WTC11 (cell line): ENCODE measurements around the gene FAM193A. TPM values are rescaled to one million over a fixed set of nuclear protein-coding genes. Genes with fewer than 3 reads are reported as not detected.

Experiments
- ATAC-seq: fragments of 200-7000 bp; cut with Tn5 transposase; 2 replicates; pipeline ENCODE4 v1.10.0; 2021; ENCODE audit warnings: mild to moderate bottlenecking, moderate library complexity
- CTCF ChIA-PET: fragments of 300-600 bp; sonication (Branson Sonifier 250); formaldehyde crosslinking; loops from one replicate; lab custom pipeline; 2021; ENCODE audit warnings: antibody characterized with exemption; lab: Charles Lee
- POLR2A ChIA-PET: fragments of 350-600 bp; sonication (Branson Sonifier 250); formaldehyde crosslinking; loops from one replicate; lab custom pipeline; 2021; ENCODE audit warnings: antibody characterized with exemption; lab: Charles Lee
- DNase-seq: peaks from one replicate; pipeline ENCODE4 v3.0.0; 2021; ENCODE audit warnings: low spot score
- H3K27ac Mint-ChIP-seq: 2 replicates; pipeline ENCODE4 v1.8.0; 2021; ENCODE audit warnings: mixed read lengths
- H3K27me3 Mint-ChIP-seq: 2 replicates; pipeline ENCODE4 v1.8.0; 2021; ENCODE audit warnings: low read depth, mild to moderate bottlenecking, moderate library complexity, mixed read lengths
- H3K36me3 Mint-ChIP-seq: 2 replicates; pipeline ENCODE4 v1.8.0; 2021; ENCODE audit warnings: mixed read lengths
- H3K4me1 Mint-ChIP-seq: 2 replicates; pipeline ENCODE4 v1.8.0; 2022; ENCODE audit warnings: mixed read lengths
- H3K4me3 Mint-ChIP-seq: 2 replicates; pipeline ENCODE4 v1.8.0; 2021; ENCODE audit warnings: mild to moderate bottlenecking, moderate library complexity, mixed read lengths
- H3K9me3 Mint-ChIP-seq: 2 replicates; pipeline ENCODE4 v1.8.0; 2021; ENCODE audit warnings: mixed read lengths
- ARID4B ChIP-seq: sonication (generic); formaldehyde crosslinking; IDR thresholded peaks from 2 replicates; pipeline ENCODE4 v1.8.0; 2023; ENCODE audit warnings: missing genetic modification reagents, mild to moderate bottlenecking, borderline replicate concordance
- ATF3 ChIP-seq: sonication (generic); formaldehyde crosslinking; conservative IDR thresholded peaks from 2 replicates; pipeline ENCODE4 v1.8.1; 2022; ENCODE audit warnings: mild to moderate bottlenecking, missing genetic modification reagents
- CREB1 ChIP-seq: sonication (generic); formaldehyde crosslinking; IDR thresholded peaks from 2 replicates; pipeline ENCODE4 v1.8.0; 2023; ENCODE audit warnings: mild to moderate bottlenecking, missing genetic modification reagents
- CREM ChIP-seq: sonication (generic); formaldehyde crosslinking; IDR thresholded peaks from 2 replicates; pipeline ENCODE4 v1.8.1; 2022; ENCODE audit warnings: mild to moderate bottlenecking, missing genetic modification reagents, moderate library complexity
- CTCF ChIP-seq: fragments of 200-600 bp; IDR thresholded peaks from 2 replicates; pipeline ENCODE4 v1.8.0; 2022; ENCODE audit warnings: antibody characterized with exemption
- ETV6 ChIP-seq: sonication (generic); formaldehyde crosslinking; IDR thresholded peaks from 2 replicates; pipeline ENCODE4 v1.8.1; 2022; ENCODE audit warnings: mild to moderate bottlenecking, missing genetic modification reagents
- FOXJ3 ChIP-seq: sonication (generic); formaldehyde crosslinking; IDR thresholded peaks from 2 replicates; pipeline ENCODE4 v1.9.0; 2021; ENCODE audit warnings: missing genetic modification reagents, mild to moderate bottlenecking, borderline replicate concordance
- GABPB1 ChIP-seq: sonication (generic); formaldehyde crosslinking; IDR thresholded peaks from 2 replicates; pipeline ENCODE4 v1.8.1; 2023; ENCODE audit warnings: mild to moderate bottlenecking, missing genetic modification reagents
- JUN ChIP-seq: sonication (generic); formaldehyde crosslinking; IDR thresholded peaks from 2 replicates; pipeline ENCODE4 v1.8.0; 2023; ENCODE audit warnings: mild to moderate bottlenecking, missing genetic modification reagents
- MLX ChIP-seq: sonication (generic); formaldehyde crosslinking; IDR thresholded peaks from 2 replicates; pipeline ENCODE4 v1.8.1; 2023; ENCODE audit warnings: mild to moderate bottlenecking, missing genetic modification reagents, moderate library complexity
- NR2C2 ChIP-seq: sonication (generic); formaldehyde crosslinking; IDR thresholded peaks from 2 replicates; pipeline ENCODE4 v1.8.0; 2022; ENCODE audit warnings: mild to moderate bottlenecking, missing genetic modification reagents
- NR3C1 ChIP-seq: sonication (generic); formaldehyde crosslinking; conservative IDR thresholded peaks from 2 replicates; pipeline ENCODE4 v1.8.1; 2023; ENCODE audit warnings: low read depth, mild to moderate bottlenecking, missing genetic modification reagents
- SMAD3 ChIP-seq: sonication (generic); formaldehyde crosslinking; IDR thresholded peaks from 2 replicates; pipeline ENCODE4 v1.8.0; 2022; ENCODE audit warnings: missing genetic modification reagents, mild to moderate bottlenecking, borderline replicate concordance
- STAT6 ChIP-seq: sonication (generic); formaldehyde crosslinking; conservative IDR thresholded peaks from 2 replicates; pipeline ENCODE4 v1.8.1; 2023; ENCODE audit warnings: mild to moderate bottlenecking, low read depth, missing genetic modification reagents, moderate library complexity
- TEAD1 ChIP-seq: sonication (generic); formaldehyde crosslinking; IDR thresholded peaks from 2 replicates; pipeline ENCODE4 v1.8.0; 2022; ENCODE audit warnings: mild to moderate bottlenecking, missing genetic modification reagents
- ZNF121 ChIP-seq: sonication (generic); formaldehyde crosslinking; IDR thresholded peaks from 2 replicates; pipeline ENCODE4 v1.8.0; 2023; ENCODE audit warnings: missing genetic modification reagents
- ZNF396 ChIP-seq: fragments of 250-450 bp; sonication (Bioruptor Pico); IDR thresholded peaks from 2 replicates; pipeline ENCODE4 v1.8.0; 2021; ENCODE audit warnings: mild to moderate bottlenecking, moderate library complexity, borderline replicate concordance
- ZNF423 ChIP-seq: fragments of 250-450 bp; sonication (Bioruptor Pico); IDR thresholded peaks from 2 replicates; pipeline ENCODE4 v2.1.2; 2022; ENCODE audit warnings: mild to moderate bottlenecking, moderate library complexity
- ZNF671 ChIP-seq: fragments of 250-450 bp; sonication (Bioruptor Pico); IDR thresholded peaks from 2 replicates; pipeline ENCODE4 v1.8.0; 2021; ENCODE audit warnings: mild to moderate bottlenecking
- total RNA-seq: library from RNA; stranded (reverse); gene quantifications from 3 replicates; pipeline ENCODE4 v1.2.3, GENCODE V29; 2021

Gene FAM193A
- total RNA-seq, 1 experiment from 2014 or later: 28.1 TPM

GRCh38 chr4:2743518-2744445 is 207.3 kb downstream of the FAM193A start (continued):
- TF ChIP-seq MLX (CRISPR knock-in tag) (no peak), ETV6 (CRISPR knock-in tag) (no peak), ZNF121 (CRISPR knock-in tag) (no peak), NR2C2 (CRISPR knock-in tag) (no peak), ATF3 (no peak), CREM (no peak)

GRCh38 chr4:2744576-2745270 is 208.3 kb downstream of the FAM193A start:
- Mint-ChIP-seq H3K27me3 (no peaks in the 10 kb centered on the region), H3K27ac (peak overlapping the region; percentile 68; the same call in 1 of the 2 replicates), H3K36me3 (peaks cover 41% of the 10 kb centered on the region), H3K4me1 (no peaks in the 10 kb centered on the region), H3K9me3 (no peaks in the 10 kb centered on the region), H3K4me3 (no peak overlapping the region)
- ChIA-PET POLR2A (no interaction called here), CTCF (interaction anchor here (0.6 to 1.4 kb wide), 2 partner anchors 11 to 23 kb away, joined by 3 to 5 read pairs; partner anchors contain the start of gene TNIP2)
- TF ChIP-seq JUN (CRISPR knock-in tag): no peak
- ATAC-seq: no peak
- DNase-seq: no peak

- no peaks in the 10 kb centered on the region for H3K4me1 Mint-ChIP-seq
- H3K9me3 Mint-ChIP-seq: no peaks in the 10 kb centered on the region
- ChIA-PET CTCF (interaction anchor here (1.4 kb wide), 1 partner anchor 11 kb away, joined by 5 read pairs; the partner anchor contains the start of gene TNIP2), POLR2A (interaction anchor here (0.6 kb wide), 1 partner anchor 276 kb away, joined by 3 read pairs; the partner anchor contains the start of gene RNF4)
- peak overlapping the region; percentile 87 for H3K27ac Mint-ChIP-seq
- TF ChIP-seq ZNF671 (CRISPR knock-in tag) (no peak), TEAD1 (CRISPR knock-in tag) (no peak), CREB1 (CRISPR knock-in tag) (no peak), FOXJ3 (CRISPR knock-in tag) (no peak), STAT6 (CRISPR knock-in tag) (no peak), NR3C1 (CRISPR knock-in tag) (no peak), GABPB1 (no peak), SMAD3 (no peak), ARID4B (CRISPR knock-in tag) (no peak), ZNF423 (CRISPR knock-in tag) (no peak), ZNF396 (no peak), CTCF (no peak), JUN (CRISPR knock-in tag) (no peak)
- DNase-seq: no peak
- peaks cover 41% of the 10 kb centered on the region for H3K36me3 Mint-ChIP-seq
- ATAC-seq: no peak
- H3K27me3 Mint-ChIP-seq: no peaks in the 10 kb centered on the region
- H3K4me3 Mint-ChIP-seq: no peak overlapping the region
Measured at GRCh38 chr4:2745516-2745915, 209.1 kb downstream of the FAM193A start.
